Measurements from ENCODE around the gene MUC20. TPM values are rescaled to one million over a fixed set of nuclear protein-coding genes. Genes with fewer than 3 reads are reported as not detected.
"Not testable (repeated sequence)": the region's sequence is repeated elsewhere in the genome, so short reads cannot be mapped to it uniquely, and the experiment has no call there.

MUC20 gene, protein sequence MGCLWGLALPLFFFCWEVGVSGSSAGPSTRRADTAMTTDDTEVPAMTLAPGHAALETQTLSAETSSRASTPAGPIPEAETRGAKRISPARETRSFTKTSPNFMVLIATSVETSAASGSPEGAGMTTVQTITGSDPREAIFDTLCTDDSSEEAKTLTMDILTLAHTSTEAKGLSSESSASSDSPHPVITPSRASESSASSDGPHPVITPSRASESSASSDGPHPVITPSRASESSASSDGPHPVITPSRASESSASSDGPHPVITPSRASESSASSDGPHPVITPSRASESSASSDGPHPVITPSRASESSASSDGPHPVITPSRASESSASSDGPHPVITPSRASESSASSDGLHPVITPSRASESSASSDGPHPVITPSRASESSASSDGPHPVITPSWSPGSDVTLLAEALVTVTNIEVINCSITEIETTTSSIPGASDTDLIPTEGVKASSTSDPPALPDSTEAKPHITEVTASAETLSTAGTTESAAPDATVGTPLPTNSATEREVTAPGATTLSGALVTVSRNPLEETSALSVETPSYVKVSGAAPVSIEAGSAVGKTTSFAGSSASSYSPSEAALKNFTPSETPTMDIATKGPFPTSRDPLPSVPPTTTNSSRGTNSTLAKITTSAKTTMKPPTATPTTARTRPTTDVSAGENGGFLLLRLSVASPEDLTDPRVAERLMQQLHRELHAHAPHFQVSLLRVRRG
- 0.10 TPM for polyA plus RNA-seq (2013, experiment 1 of 2)
- polyA plus RNA-seq (2013, experiment 2 of 2), result 0.63 TPM

DNA sequence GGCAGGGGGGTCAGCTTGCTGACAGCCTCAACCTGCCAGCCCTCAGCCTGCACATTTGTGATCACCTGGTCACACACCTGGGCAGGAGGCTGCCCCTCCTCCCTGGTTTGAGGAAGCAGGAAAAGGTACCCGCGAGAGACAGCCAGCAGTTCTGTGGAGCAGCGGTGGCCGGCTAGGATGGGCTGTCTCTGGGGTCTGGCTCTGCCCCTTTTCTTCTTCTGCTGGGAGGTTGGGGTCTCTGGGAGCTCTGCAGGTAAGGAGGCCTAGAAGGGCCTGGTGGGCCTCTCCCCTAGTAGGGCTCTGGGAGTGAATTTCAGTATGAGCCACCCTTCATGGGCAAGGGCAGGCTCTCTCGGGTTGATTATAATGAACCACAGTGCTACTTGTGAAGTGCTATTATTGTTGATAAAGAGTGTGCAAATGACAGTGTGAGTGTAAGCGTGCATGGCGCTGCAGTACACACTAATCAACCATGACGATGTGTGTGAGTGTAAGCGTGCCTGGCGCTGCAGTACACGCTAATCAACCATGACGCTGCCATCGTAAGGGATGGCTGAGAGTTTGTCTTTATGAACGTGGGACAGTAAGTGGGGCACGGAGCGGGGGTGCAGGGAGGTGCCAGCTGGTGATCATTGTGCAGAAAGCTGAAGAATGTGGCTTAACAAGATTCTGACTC lies at the start of gene MUC20:
Gene MUC20 (plus strand): TSS at position 148 of the 676 bp plus-strand sequence. CDS start 30 bp downstream, at position 178.
- H3K27ac ChIP-seq (ENCODE audit: low read depth, low read length); H3K27me3 ChIP-seq (ENCODE audit: insufficient read depth, low read length); H3K36me3 ChIP-seq (ENCODE audit: insufficient read depth, low read length); H3K9me3 ChIP-seq (ENCODE audit: insufficient read depth, low read depth, low read length); H3K9ac ChIP-seq (ENCODE audit: low read depth, low read length); H3K4me3 ChIP-seq (ENCODE audit: low read length): not testable (repeated sequence)
- H3K4me1 ChIP-seq (ENCODE audit: insufficient read depth, low read length), result peaks cover 30% of the 10 kb centered on the region
- 83% methylated on average over 13 of the region's 16 CpGs for WGBS

DNA sequence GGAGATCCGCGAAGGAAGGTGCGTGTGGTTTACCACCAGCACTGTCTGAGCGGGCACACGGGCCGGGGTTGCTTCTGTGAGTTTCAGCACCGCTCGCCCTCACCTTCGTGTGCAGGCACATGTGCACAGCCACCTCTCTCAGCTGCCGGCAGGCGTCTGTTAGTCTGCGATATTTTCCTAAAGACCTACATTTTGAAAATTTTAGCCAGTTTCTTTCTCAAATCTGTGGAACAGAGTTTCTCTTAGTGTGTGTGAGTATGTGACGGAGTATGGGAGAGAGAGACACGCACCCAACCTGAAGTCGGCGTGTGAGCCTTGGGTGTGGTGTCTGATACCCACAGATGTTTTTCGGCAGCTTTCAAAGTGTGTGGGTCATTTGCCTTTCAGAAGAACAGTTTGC lies 49.5 kb upstream of the MUC20 start:
- H3K4me3 ChIP-seq (ENCODE audit: low read length); H3K27me3 ChIP-seq (ENCODE audit: insufficient read depth, low read length); H3K9me3 ChIP-seq (ENCODE audit: insufficient read depth, low read depth, low read length); H3K27ac ChIP-seq (ENCODE audit: low read depth, low read length); H3K9ac ChIP-seq (ENCODE audit: low read depth, low read length); H3K4me1 ChIP-seq (ENCODE audit: insufficient read depth, low read length): not testable (repeated sequence)
- WGBS, result 97% methylated on average over 15 of the region's 17 CpGs
- peaks cover 46% of the 10 kb centered on the region for H3K36me3 ChIP-seq (ENCODE audit: insufficient read depth, low read length)

DNA sequence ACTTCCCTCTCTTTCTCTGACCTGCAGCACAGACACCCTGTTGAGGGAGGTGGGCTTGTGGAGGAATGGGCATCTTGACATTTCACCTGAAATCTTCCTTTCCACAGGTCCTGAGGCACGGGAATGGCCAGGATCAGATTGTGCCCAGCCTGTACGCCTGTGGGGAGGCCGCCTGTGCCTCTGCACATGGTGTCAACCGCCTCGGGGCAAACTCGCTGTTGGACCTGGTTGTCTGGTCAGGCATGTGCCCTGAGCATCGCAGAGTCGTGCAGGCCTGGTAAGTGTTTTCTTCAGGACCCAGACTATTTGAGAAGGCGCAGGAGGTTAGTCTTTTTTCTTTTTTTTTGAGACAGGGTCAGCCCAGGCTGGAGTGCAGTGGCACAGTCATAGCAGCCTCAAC lies 47.1 kb upstream of the MUC20 start:
- H3K9ac ChIP-seq (ENCODE audit: low read depth, low read length); H3K4me3 ChIP-seq (ENCODE audit: low read length); H3K9me3 ChIP-seq (ENCODE audit: insufficient read depth, low read depth, low read length); H3K4me1 ChIP-seq (ENCODE audit: insufficient read depth, low read length); H3K27me3 ChIP-seq (ENCODE audit: insufficient read depth, low read length); H3K27ac ChIP-seq (ENCODE audit: low read depth, low read length): not testable (repeated sequence)
- H3K36me3 ChIP-seq (ENCODE audit: insufficient read depth, low read length), result peaks cover 55% of the 10 kb centered on the region
- 92% methylated on average over 9 of the region's 9 CpGs for WGBS

DNA sequence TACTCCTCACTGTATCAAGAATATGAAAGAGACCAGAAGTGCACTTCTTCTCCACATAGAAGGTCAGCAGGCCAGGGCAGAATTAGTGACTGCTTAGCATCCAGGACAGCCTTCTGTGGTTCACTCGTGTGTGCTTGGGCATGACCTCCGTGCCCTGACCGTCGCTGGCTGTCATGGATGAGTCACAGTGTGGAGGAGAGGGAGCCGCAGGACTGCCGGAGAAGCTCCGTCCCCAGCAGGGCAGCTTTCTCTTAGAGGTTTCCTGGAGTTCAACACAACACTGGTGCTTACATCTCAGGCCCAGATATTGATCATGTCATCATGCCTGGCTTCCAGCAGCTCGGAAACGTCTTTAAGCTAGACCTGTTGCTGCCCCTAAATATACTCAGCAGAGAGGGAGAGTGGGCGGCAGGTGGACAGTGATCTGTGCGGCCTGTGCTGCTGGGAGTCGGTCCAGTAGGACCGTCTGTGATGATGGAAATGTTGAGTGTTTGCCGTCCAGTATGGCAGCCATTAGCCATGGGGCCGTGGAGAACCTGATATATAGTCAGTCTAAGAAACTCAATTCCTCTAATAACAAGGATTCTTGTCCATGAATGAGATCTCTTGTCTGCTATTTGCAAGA lies 42.3 kb upstream of the MUC20 start:
- peaks cover 54% of the 10 kb centered on the region for H3K36me3 ChIP-seq (ENCODE audit: insufficient read depth, low read length)
- not testable (repeated sequence) for H3K9me3 ChIP-seq (ENCODE audit: insufficient read depth, low read depth, low read length); H3K27me3 ChIP-seq (ENCODE audit: insufficient read depth, low read length); H3K4me3 ChIP-seq (ENCODE audit: low read length); H3K9ac ChIP-seq (ENCODE audit: low read depth, low read length); H3K4me1 ChIP-seq (ENCODE audit: insufficient read depth, low read length); H3K27ac ChIP-seq (ENCODE audit: low read depth, low read length)
- 91% methylated on average over 15 of the region's 15 CpGs for WGBS

DNA sequence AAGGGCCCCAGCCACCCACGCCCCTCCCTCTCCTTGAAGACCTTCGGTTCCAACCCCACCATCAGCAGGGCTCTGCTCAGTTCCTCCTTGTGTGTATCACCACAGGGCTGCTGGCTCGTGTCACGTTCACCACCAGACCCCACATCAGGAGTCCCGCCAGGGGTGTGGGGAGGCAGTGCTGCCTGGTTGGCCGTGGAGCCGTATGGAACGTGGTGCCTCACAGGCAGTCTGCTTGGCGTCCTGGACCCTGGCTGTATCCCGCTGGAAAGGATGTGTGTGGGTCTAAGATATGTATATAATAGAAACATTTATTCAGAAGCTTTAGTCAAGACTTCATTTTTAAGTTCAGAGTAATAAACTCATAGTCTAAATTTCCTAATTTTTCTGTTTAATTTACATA lies 40.1 kb upstream of the MUC20 start:
- H3K27ac ChIP-seq (ENCODE audit: low read depth, low read length); H3K9me3 ChIP-seq (ENCODE audit: insufficient read depth, low read depth, low read length); H3K9ac ChIP-seq (ENCODE audit: low read depth, low read length); H3K4me3 ChIP-seq (ENCODE audit: low read length); H3K4me1 ChIP-seq (ENCODE audit: insufficient read depth, low read length); H3K27me3 ChIP-seq (ENCODE audit: insufficient read depth, low read length): not testable (repeated sequence)
- WGBS, result 90% methylated on average over 6 of the region's 10 CpGs
- peaks cover 52% of the 10 kb centered on the region for H3K36me3 ChIP-seq (ENCODE audit: insufficient read depth, low read length)

DNA sequence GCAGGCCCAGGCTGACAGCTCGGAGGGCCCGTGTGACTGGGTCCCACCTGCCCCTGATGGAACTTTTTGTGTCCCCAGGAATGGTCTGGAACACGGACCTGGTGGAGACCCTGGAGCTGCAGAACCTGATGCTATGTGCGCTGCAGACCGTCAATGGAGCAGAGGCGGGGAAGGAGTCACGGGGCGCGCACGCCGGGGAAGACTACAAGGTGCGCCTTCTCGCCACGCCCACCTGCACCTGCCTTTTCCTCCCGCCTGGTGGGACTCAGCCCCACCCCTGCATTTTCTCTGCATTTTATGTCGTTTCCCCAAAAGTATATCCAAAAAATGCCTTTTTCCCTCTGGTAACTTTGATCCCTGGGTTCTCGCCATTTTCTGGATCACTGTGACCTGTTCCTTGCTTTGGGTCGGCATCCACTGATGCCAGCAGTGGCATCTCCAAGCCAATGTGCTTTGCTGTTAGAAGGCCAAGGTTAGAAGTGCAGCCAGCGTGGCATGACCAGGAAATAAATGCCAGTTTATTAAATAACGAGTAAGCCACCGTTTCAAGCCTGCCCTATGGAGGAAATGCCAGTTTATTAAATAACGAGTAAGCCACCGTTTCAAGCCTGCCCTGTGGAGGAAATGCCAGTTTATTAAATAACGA lies 39.2 kb upstream of the MUC20 start:
- H3K36me3 ChIP-seq (ENCODE audit: insufficient read depth, low read length), result peaks cover 57% of the 10 kb centered on the region

DNA sequence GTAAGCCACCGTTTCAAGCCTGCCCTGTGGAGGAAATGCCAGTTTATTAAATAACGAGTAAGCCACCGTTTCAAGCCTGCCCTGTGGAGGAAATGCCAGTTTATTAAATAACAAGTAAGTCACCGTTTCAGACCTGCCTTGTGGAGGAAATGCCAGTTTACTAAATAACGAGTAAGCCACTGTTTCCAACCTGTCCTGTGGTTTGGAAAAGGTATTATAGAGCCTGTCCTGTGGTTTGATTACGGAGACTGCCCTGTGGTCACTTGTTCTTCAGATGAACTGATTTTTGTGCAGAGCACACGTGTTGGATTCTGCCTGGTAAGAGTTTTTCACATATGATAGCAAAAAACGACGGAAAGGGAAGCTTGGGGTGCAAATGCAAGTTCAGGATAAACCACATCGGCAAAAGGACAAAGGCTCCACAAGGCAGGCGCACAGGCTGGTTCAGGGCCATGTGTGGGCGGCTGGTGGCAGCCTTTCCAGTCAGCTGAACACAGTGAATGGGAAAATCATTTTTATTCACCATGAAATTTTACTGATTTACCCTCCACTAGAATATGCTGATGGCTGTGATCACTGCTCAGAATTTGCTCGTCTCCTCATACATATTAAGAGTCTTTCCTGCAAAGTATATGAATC lies 38.6 kb upstream of the MUC20 start:
- not testable (repeated sequence) for H3K4me3 ChIP-seq (ENCODE audit: low read length); H3K9ac ChIP-seq (ENCODE audit: low read depth, low read length); H3K9me3 ChIP-seq (ENCODE audit: insufficient read depth, low read depth, low read length); H3K27ac ChIP-seq (ENCODE audit: low read depth, low read length); H3K27me3 ChIP-seq (ENCODE audit: insufficient read depth, low read length); H3K4me1 ChIP-seq (ENCODE audit: insufficient read depth, low read length)
- whole genome bisulfite sequencing, result 91% methylated on average over 11 of the region's 13 CpGs
- H3K36me3 ChIP-seq (ENCODE audit: insufficient read depth, low read length), result peaks cover 53% of the 10 kb centered on the region

More for the DNA sequence above, 39.2 kb upstream of the MUC20 start:
- H3K27me3 ChIP-seq (ENCODE audit: insufficient read depth, low read length); H3K4me3 ChIP-seq (ENCODE audit: low read length); H3K9me3 ChIP-seq (ENCODE audit: insufficient read depth, low read depth, low read length); H3K27ac ChIP-seq (ENCODE audit: low read depth, low read length); H3K9ac ChIP-seq (ENCODE audit: low read depth, low read length); H3K4me1 ChIP-seq (ENCODE audit: insufficient read depth, low read length): not testable (repeated sequence)
- 91% methylated on average over 5 of the region's 24 CpGs for WGBS

DNA sequence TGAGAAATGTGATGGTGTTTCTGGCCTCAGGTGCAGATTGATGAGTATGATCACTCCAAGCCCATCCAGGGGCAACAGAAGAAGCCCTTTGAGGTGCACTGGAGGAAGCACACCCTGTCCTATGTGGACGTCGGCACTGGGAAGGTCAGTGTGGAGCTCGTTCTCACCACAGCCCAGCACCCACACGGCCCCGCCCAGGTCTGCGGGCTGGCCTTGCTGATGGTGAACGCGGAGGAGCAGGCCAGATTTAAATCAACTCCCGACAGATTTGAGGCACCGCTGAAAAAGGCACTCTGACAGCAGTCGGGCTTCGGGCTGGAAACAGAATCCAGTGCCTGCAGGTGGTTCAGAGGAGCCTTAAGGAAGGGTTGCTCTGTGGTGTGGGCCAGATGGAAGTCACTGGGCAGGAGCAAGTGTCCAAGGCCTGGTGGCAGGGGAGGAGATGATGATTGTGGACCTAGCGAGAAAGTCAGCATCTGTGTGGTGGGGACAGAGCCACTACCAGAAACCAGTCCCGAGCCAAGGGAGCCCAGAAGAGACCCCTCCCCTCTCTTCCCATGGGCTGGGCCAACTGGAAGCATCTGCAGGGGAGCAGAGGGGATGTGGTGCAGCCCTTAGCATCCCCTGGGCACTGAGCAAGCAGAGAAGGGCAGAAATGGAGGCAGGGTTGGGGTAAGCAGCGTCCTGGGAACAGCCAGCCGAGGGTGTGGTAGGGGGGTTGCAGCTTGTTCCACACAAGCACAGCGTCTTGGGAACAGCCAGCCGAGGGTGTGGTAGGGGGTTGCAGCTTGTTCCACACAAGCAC lies 36.9 kb upstream of the MUC20 start:
- not testable (repeated sequence) for H3K27me3 ChIP-seq (ENCODE audit: insufficient read depth, low read length); H3K4me1 ChIP-seq (ENCODE audit: insufficient read depth, low read length); H3K9me3 ChIP-seq (ENCODE audit: insufficient read depth, low read depth, low read length); H3K4me3 ChIP-seq (ENCODE audit: low read length); H3K27ac ChIP-seq (ENCODE audit: low read depth, low read length); H3K9ac ChIP-seq (ENCODE audit: low read depth, low read length)
- peaks cover 50% of the 10 kb centered on the region for H3K36me3 ChIP-seq (ENCODE audit: insufficient read depth, low read length)
- 91% methylated on average over 18 of the region's 18 CpGs for WGBS

DNA sequence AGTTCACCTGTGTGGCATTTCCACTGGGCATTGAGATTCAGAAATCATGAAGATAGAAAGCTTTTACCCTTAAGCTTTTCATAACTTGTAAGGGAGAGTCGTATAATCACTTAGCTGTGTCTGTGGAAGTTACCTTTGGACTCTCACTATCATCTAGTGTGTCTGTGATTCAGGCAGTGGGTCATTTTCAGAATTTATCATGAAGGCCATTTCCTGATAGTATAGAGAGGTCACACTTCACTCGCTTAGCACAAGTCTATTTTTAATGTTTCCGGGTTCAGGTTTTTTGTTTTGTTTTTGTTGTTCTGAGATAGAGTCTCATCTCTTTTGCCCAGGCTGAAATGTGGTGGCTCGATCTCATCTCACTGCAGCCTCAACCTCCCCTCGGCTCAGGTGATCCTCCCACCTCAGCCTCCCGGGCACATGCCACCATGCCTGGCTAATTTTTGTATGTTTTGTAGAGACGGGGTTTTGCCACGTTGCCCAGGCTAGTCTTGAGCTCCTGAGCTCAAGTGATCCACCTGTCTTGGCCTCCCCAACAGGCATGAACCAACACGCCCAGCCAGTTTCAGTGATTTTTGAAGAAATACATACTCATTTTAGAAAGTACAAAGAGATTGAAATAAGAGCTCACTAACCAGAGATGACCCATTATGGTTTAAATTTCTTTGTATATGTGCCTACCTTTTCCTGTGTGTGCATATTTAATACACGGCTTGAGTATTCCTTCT lies 36.1 kb upstream of the MUC20 start:
- not testable (repeated sequence) for H3K4me3 ChIP-seq (ENCODE audit: low read length); H3K9me3 ChIP-seq (ENCODE audit: insufficient read depth, low read depth, low read length); H3K27ac ChIP-seq (ENCODE audit: low read depth, low read length); H3K9ac ChIP-seq (ENCODE audit: low read depth, low read length); H3K27me3 ChIP-seq (ENCODE audit: insufficient read depth, low read length); H3K4me1 ChIP-seq (ENCODE audit: insufficient read depth, low read length)
- peaks cover 52% of the 10 kb centered on the region for H3K36me3 ChIP-seq (ENCODE audit: insufficient read depth, low read length)
- 87% methylated on average over 5 of the region's 10 CpGs for WGBS

Data from HUES64 (cell line).